ENCODE results near the gene PTCD2.
"Not testable (repeated sequence)": the region's sequence is repeated elsewhere in the genome, so short reads cannot be mapped to it uniquely, and the experiment has no call there.

Gene PTCD2

GRCh38 chr5:72319976-72320752, at the start of gene PTCD2, which contains the start of gene MRPS27:
Gene PTCD2 (plus strand): TSS chr5:72320373. CDS start chr5:72320383, 10 bp downstream.
Gene MRPS27 (minus strand): TSS chr5:72320240. CDS start chr5:72320221, 19 bp downstream.
- DNase-seq, result peak; percentile 97

DNA sequence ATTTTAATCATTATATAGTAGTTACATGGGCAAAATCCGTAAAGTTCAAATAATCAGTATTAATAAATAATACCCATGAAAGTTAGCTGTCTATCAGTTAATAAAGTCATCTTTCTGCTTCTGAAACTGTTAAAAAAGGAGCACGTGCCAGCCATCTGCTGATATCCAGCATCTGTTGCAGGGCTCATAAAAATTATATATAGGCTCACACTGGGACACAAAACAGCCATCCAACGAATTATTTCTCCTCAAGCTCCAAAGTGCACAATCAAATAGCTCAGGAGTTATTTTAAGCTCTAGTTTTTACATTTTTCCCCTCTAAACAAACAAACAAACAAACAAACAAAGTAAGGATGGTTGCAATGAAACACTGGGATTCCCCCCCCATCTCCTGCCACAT, 48.5 kb upstream of the PTCD2 start:
- no peak for DNase-seq

- no peak for DNase-seq
Measured at GRCh38 chr5:72272398-72272797, 47.8 kb upstream of the PTCD2 start.

- no peak for DNase-seq
Measured at GRCh38 chr5:72273547-72273946, 46.6 kb upstream of the PTCD2 start.

GRCh38 chr5:72276219-72276752, 43.9 kb upstream of the PTCD2 start:
- DNase-seq, result no peak

- DNase-seq, result no peak
Measured at GRCh38 chr5:72280581-72281069, 39.5 kb upstream of the PTCD2 start.

DNA sequence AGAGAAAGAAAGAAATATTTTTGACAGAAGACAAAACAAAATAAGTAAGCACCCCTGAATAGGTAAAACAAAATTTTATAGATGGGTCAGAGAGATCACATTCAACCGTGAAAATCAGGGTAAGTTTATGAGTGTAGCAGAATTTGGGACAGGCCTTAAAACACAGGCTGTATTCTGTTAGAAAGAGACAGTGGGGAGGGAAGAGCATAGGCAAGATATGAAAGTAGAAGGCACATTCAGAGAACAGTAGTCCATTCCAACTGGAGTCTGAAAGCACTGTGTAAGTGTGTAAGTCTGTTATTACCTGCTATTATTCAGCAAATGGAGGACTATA, 38.8 kb upstream of the PTCD2 start:
- DNase-seq, result no peak

DNA sequence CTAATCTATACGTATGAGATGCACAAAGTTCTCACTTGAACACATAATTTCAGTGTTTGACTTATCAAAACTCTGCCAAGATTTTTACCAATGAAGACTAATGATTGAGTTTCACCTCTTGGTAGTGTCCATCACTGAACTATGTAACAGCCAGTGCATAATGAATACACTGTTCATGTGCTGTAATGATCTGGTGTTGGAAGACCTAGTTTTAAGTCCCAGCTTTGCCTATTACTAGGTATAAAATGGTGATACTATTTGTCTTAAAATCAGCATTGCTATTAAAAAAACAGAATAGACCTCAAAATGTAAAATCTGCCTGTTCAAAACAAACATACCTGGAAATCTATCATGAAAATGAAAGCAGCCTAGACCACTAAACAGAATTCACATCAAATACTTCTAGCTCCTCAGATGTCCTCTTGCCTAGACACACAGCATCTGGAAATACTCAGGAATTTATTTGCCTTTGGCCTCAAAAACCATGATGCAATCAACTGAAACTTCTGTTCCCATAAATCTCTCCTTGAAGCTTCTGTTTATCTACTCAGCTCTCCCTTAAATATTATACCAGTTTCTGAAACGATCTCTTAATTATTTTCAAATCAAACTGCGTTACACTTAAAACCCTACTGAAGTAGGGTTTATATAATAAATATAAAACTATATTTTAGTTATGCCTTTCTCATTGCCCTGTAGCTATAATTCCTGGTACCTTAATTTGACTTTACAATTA, 38.2 kb upstream of the PTCD2 start:
- no peak for DNase-seq

DNA sequence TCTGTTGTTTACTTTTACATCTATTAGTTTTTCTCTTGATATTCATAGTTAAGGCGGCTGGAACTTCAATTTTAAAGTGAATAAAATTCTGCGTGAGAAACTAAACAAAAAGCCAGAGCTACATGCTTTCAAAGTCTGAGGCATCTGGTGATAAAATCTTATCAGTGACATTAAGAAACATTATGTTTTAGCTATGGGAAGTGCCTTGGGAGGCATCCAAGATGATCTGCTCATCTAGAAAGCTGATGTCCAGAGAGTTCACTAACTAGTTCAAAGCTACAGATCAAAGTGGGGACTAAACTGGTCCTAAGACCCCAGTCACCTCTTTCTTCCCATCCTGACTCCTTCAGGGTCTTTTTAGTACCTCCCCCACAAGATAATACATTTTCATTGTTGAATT, 37.3 kb upstream of the PTCD2 start:
- DNase-seq, result no peak

GRCh38 chr5:72283358-72283757, 36.8 kb upstream of the PTCD2 start:
- no peak for DNase-seq

DNA sequence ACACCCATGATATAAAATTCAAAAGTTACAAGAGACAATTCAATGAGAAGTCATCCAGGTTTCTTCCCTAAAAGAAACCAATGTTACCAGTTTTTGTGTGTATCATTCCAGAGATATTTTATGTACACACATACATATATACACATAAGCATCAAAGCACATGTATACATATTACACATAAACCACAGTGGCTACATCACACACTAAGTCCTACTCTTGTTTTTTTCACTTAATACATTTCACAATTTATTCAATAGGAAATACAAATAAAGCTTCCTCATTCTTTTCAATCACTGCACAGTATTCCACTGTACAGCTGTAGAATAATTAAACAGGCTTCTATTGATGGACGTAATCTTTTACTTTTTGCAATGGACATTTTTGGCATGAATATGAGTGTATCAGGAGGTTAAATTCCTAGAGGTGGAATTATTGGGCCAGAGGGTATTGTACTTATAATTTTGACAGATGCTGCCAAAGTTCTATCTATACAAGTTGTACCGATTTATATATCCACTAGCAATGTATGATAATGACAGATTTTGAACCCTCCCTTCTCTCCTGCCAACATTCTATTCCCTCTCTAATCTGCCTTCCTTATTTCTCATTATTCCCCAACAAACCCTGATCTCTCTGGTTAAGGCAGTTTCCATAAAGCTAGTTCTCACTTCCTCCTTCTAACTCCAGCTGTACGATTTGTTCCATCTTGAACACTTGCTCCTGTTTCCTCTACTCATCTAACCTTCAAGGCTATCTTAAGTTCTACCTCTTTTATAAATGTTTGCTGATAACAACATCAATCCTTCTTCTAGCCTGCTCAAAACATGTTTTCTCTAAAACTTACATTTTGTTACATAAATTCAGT, 35.4 kb upstream of the PTCD2 start:
- DNase-seq, result no peak

- no peak for DNase-seq
Measured at GRCh38 chr5:72285424-72285821, 34.8 kb upstream of the PTCD2 start.

DNA sequence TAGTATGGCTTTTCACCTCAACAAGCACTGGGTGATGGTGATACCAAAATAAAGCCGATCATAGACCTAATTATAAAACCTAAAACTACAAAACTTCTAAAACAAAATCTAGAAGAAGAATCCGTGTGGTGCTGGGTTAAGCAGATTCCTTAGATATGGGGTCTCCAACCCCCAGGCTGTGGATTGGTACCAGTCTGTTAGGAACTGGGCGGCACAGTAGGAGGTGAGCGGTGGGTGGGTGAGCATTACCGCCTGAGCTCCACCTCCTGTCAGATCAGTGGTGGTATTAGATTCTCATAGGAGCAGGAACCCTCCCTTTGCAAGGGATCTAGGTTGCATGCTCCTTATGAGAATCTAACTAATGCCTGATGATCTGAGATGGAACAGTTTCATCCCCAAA, 33.4 kb upstream of the PTCD2 start:
- DNase-seq, result no peak

GRCh38 chr5:72288924-72289323, 31.2 kb upstream of the PTCD2 start:
- peak; percentile 92 for DNase-seq

- no peak for DNase-seq
Measured at GRCh38 chr5:72290356-72291133, 29.6 kb upstream of the PTCD2 start.

DNA sequence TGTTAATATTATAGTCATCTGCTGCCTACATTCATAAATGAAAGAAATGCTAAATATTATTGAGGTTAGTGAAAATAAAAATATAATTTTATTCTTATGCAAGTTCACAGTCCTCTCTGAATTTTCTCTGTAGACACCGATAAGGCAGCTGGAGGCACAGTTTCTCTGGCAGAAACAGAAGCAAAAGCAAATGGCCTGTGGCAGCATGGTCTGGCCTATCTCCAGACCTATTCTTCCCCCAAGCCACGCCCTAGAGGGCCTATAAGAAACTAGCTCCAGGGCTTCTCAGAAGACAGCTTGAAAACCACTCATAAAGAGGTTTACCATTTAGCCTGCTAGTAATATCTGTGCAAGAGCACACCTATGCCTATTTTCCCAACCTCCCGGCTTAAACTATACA, 28.6 kb upstream of the PTCD2 start:
- DNase-seq, result no peak

DNA sequence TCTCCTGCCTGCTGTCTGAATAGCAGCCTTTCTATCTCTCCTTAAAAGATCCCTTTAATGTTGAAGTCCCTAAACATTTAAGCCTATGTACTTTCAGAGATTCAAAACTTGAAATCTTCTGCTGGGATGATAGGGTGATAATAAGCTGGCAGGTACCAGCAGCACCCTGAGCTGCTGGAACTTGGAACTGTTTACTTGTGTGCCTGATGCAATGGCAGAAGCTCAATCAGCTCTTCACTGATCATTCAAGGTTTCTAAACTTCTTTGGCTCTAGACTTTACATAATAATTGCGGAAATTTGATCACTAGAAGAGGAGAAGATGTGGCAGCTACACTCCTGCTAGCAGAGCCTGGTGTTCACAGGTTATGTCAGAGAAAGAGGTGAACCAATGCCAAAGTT, 27.8 kb upstream of the PTCD2 start:
- no peak for DNase-seq

DNA sequence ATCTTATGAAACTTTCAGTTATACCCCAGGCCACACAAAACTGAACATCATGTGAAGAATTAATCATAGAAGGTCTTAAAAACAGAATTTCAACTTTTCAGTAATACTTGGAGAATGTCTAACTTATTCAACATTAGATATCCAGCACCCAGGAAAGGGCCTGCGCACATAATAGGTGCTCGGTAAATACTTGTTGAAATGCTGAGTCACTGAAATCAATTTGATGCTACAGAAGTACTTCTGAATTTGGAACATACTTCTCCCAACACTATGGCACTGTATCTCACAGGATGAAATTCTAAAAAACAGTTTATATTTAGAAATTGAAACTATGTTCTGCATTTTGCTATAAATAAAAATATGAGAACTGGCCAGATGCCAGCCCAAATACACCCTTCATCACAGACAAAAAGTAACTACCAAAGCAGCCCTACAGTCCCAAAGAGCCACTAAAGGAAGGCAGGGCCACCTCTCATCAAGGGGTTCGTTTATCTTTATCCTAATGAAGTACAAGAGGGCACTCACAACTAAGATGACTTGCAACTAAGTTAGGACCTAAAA, 26.6 kb upstream of the PTCD2 start:
- no peak for DNase-seq

DNA sequence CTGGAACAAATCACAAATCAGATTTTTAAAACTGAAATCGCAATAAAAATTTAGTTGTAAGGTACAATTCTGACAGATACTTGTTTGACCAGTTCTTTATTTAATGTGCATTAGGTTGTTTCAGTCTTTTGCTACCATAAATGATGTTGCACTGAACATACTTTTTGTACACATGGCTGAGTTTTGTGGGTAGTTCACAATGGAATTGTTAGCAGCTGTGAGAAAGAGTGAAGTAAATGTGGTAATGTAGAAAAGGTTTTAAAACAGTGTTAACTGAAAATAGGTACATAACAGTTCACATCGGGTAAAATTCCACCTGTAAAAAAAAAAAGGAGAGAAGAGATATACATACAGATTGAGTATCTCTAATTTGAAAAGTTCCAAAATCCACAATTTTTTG, 25.7 kb upstream of the PTCD2 start:
- DNase-seq, result no peak

GRCh38 chr5:72295539-72295938, 24.6 kb upstream of the PTCD2 start:
- DNase-seq, result no peak

DNA sequence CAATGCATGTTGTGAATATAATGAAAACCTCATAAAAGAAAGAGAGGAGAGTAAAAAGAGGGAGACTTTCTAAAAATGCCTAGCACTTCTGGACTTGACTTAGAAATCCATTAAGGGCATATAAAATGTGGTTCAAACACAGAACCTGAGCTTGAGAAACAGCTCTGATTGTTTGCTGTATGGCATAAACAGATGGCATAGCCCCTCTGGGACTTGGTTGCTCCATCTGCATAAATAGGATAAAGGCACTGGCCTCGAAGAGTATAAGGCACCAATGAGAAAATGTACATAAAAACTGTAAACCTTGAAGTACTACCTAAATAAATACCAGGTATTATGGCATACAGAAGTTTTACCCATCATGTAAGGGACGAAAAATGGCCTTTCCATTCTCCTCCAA, 23.9 kb upstream of the PTCD2 start:
- DNase-seq, result no peak

- not testable (repeated sequence) for DNase-seq
Measured at GRCh38 chr5:72298136-72298535, 22.0 kb upstream of the PTCD2 start.

All from NCI-H2029 treated with DMSO at 0.1 percent for 48 hours (cell line).